HL-60 (cell line): Measurements from ENCODE around the gene EFHC1.

Experiments
- GABPA ChIP-seq: IDR thresholded peaks from 2 replicates; pipeline ENCODE4 v1.6.1; 2012; ENCODE audit warnings: low read depth
- POLR2AphosphoS5 ChIP-seq: IDR thresholded peaks from 2 replicates; pipeline ENCODE4 v1.6.1; 2012; ENCODE audit warnings: low read depth
- TF ChIP-seq, protein P1 (sequence below): IDR thresholded peaks from one replicate; pipeline ENCODE4 v1.5.1; 2011; ENCODE audit warnings: low read length, control low read depth, inconsistent platforms; ENCODE audit not compliant: insufficient read depth
- TF ChIP-seq, protein P2 (sequence below): IDR thresholded peaks from 2 replicates; pipeline ENCODE4 v1.6.1; 2012; ENCODE audit warnings: low read depth; ENCODE audit not compliant: insufficient replicate concordance

DNA sequence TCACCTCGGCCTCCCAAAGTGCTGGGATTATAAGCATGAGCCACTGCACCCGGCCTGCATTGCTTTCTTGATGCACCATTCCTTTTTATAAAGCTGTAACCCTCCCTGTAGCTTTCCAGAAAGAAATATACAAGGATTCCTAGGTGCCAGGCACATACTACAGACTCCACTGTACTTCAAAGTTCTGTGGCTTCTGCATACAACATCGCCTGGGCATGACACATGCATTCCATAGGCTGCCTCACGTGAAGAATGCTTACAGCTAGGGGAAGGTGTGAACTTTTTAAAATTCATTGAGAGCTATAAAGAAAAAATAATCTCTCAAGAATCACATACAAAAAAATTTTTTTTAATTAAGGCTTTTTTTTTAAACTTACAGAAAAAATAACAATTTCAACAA, 106.5 kb downstream of the EFHC1 start:
- TF ChIP-seq, protein P1, sequence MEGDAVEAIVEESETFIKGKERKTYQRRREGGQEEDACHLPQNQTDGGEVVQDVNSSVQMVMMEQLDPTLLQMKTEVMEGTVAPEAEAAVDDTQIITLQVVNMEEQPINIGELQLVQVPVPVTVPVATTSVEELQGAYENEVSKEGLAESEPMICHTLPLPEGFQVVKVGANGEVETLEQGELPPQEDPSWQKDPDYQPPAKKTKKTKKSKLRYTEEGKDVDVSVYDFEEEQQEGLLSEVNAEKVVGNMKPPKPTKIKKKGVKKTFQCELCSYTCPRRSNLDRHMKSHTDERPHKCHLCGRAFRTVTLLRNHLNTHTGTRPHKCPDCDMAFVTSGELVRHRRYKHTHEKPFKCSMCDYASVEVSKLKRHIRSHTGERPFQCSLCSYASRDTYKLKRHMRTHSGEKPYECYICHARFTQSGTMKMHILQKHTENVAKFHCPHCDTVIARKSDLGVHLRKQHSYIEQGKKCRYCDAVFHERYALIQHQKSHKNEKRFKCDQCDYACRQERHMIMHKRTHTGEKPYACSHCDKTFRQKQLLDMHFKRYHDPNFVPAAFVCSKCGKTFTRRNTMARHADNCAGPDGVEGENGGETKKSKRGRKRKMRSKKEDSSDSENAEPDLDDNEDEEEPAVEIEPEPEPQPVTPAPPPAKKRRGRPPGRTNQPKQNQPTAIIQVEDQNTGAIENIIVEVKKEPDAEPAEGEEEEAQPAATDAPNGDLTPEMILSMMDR, result no peak
- TF ChIP-seq POLR2AphosphoS5 (no peak), GABPA (no peak)
- TF ChIP-seq, protein P2, sequence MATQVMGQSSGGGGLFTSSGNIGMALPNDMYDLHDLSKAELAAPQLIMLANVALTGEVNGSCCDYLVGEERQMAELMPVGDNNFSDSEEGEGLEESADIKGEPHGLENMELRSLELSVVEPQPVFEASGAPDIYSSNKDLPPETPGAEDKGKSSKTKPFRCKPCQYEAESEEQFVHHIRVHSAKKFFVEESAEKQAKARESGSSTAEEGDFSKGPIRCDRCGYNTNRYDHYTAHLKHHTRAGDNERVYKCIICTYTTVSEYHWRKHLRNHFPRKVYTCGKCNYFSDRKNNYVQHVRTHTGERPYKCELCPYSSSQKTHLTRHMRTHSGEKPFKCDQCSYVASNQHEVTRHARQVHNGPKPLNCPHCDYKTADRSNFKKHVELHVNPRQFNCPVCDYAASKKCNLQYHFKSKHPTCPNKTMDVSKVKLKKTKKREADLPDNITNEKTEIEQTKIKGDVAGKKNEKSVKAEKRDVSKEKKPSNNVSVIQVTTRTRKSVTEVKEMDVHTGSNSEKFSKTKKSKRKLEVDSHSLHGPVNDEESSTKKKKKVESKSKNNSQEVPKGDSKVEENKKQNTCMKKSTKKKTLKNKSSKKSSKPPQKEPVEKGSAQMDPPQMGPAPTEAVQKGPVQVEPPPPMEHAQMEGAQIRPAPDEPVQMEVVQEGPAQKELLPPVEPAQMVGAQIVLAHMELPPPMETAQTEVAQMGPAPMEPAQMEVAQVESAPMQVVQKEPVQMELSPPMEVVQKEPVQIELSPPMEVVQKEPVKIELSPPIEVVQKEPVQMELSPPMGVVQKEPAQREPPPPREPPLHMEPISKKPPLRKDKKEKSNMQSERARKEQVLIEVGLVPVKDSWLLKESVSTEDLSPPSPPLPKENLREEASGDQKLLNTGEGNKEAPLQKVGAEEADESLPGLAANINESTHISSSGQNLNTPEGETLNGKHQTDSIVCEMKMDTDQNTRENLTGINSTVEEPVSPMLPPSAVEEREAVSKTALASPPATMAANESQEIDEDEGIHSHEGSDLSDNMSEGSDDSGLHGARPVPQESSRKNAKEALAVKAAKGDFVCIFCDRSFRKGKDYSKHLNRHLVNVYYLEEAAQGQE, result no peak
